SK-N-SH (cell line): ENCODE measurements around the gene ZRANB3. TPM values are rescaled to one million over a fixed set of nuclear protein-coding genes. Genes with fewer than 3 reads are reported as not detected.
"Not testable (repeated sequence)": the region's sequence is repeated elsewhere in the genome, so short reads cannot be mapped to it uniquely, and the experiment has no call there.

ENCODE experiments used
- CTCF ChIA-PET: fragments of 300-600, 350-600 bp; formaldehyde crosslinking; extraction: SDS; loops from one replicate; lab custom pipeline; 2021; lab: Yijun Ruan, JAX
- POLR2A ChIA-PET: fragments of 350-600 bp; sonication (Branson Sonifier 250); formaldehyde crosslinking; extraction: SDS; loops from one replicate; lab custom pipeline; 2020; ENCODE audit warnings: antibody characterized with exemption, inconsistent platforms; lab: Yijun Ruan, JAX
- DNase-seq: peaks from one replicate; pipeline ENCODE4 v3.0.0; 2012
- H2AFZ ChIP-seq: fragments of 200-600 bp; sonication (generic); 2 replicates; pipeline ENCODE4 v1.8.1; 2016; ENCODE audit warnings: antibody characterized with exemption, mild to moderate bottlenecking, low read depth
- H3F3A ChIP-seq: fragments of 200-600 bp; sonication (generic); replicated peaks from 2 replicates; pipeline ENCODE3; 2016; ENCODE audit warnings: antibody characterized with exemption, mild to moderate bottlenecking; ENCODE audit not compliant: insufficient read depth
- H3K27ac ChIP-seq, 2 experiments: fragments of 200-500 bp in 1 of 2; fragments of 200-600 bp in 1 of 2; sonication (Bioruptor generic) in 1 of 2; sonication (generic), shearing (Covaris generic) in 1 of 2; 2 replicates each; pipeline versions ENCODE4 v1.5.1 to v1.6.1; 2014 to 2016; ENCODE audit warnings: low read depth in 2 of 2, inconsistent platforms in 1 of 2, low read length in 1 of 2, mild to moderate bottlenecking in 1 of 2, mixed read lengths in 1 of 2
- H3K27me3 ChIP-seq: fragments of 200-600 bp; sonication (generic), shearing (Covaris generic); 2 replicates; pipeline ENCODE4 v1.6.1; 2016; ENCODE audit warnings: mixed run types; ENCODE audit not compliant: insufficient read depth
- H3K36me3 ChIP-seq, 2 experiments: fragments of 200-500 bp in 1 of 2; fragments of 200-600 bp in 1 of 2; sonication (Bioruptor generic) in 1 of 2; sonication (generic) in 1 of 2; replicated peaks in 1 of 2; 2 replicates each; pipeline versions ENCODE3 to v1.5.1; 2014 to 2016; ENCODE audit warnings: low read length in 1 of 2, mild to moderate bottlenecking in 1 of 2; ENCODE audit not compliant: insufficient read depth in 2 of 2, control insufficient read depth in 1 of 2
- H3K4me1 ChIP-seq, 2 experiments: fragments of 200-500 bp in 1 of 2; fragments of 200-600 bp in 1 of 2; sonication (Bioruptor generic) in 1 of 2; sonication (generic), shearing (Covaris generic) in 1 of 2; 2 replicates each; pipeline versions ENCODE4 v1.5.1 to v1.6.1; 2014 to 2016; ENCODE audit warnings: low read depth in 1 of 2, low read length in 1 of 2, mixed run types in 1 of 2; ENCODE audit not compliant: insufficient read depth in 2 of 2, control insufficient read depth in 1 of 2
- H3K4me2 ChIP-seq: fragments of 200-600 bp; sonication (generic), shearing (Covaris generic); 2 replicates; pipeline ENCODE4 v1.6.1; 2017; ENCODE audit warnings: mixed run types
- H3K4me3 ChIP-seq, 2 experiments: fragments of 200-500 bp in 1 of 2; fragments of 200-600 bp in 1 of 2; sonication (Bioruptor generic) in 1 of 2; sonication (generic), shearing (Covaris generic) in 1 of 2; 2 replicates each; pipeline versions ENCODE4 v1.5.1 to v1.8.1; 2014 to 2016; ENCODE audit warnings: low read depth in 2 of 2, inconsistent platforms in 1 of 2, low read length in 1 of 2, mild to moderate bottlenecking in 1 of 2, mixed read lengths in 1 of 2, moderate library complexity in 1 of 2
- H3K79me2 ChIP-seq: fragments of 200-600 bp; sonication (generic); 2 replicates; pipeline ENCODE4 v1.8.1; 2017; ENCODE audit warnings: mild to moderate bottlenecking; ENCODE audit not compliant: insufficient read depth
- H3K9ac ChIP-seq: fragments of 200-600 bp; sonication (generic); 2 replicates; pipeline ENCODE4 v1.6.1; 2017; ENCODE audit warnings: mixed run types
- H3K9me2 ChIP-seq: fragments of 200-600 bp; sonication (generic); 2 replicates; pipeline ENCODE4 v1.6.1; 2017; ENCODE audit warnings: mixed run types
- H3K9me3 ChIP-seq: fragments of 200-600 bp; sonication (generic); 2 replicates; pipeline ENCODE4 v1.6.1; 2017; ENCODE audit warnings: mixed run types, mild to moderate bottlenecking, moderate library complexity
- H4K20me1 ChIP-seq: fragments of 200-600 bp; sonication (generic); 2 replicates; pipeline ENCODE4 v1.6.1; 2017; ENCODE audit warnings: mild to moderate bottlenecking, mixed run types; ENCODE audit not compliant: insufficient read depth
- CHD2 ChIP-seq: fragments of 150-350 bp; IDR thresholded peaks from 2 replicates; pipeline ENCODE4 v1.6.1; 2018; ENCODE audit warnings: low read length; ENCODE audit not compliant: partially characterized antibody
- EZH2phosphoT487 ChIP-seq: fragments of 200-600 bp; sonication (generic); IDR thresholded peaks from 2 replicates; pipeline ENCODE4 v1.6.1; 2017; ENCODE audit warnings: low read depth, mixed run types, mild to moderate bottlenecking, antibody characterized with exemption, moderate library complexity, borderline replicate concordance
- MEF2A ChIP-seq: IDR thresholded peaks from 2 replicates; pipeline ENCODE4 v1.4.0; 2012; ENCODE audit warnings: low read depth, borderline replicate concordance
- PBX3 ChIP-seq: IDR thresholded peaks from 2 replicates; pipeline ENCODE4; 2012
- RCOR1 ChIP-seq: fragments of 150-350 bp; IDR thresholded peaks from 2 replicates; pipeline ENCODE4 v1.6.1; 2017; ENCODE audit warnings: antibody characterized with exemption, low read length
- REST ChIP-seq: IDR thresholded peaks from 2 replicates; pipeline ENCODE4 v1.6.1; 2012; ENCODE audit warnings: mild to moderate bottlenecking, low read depth, low read length, moderate library complexity
- USF2 ChIP-seq: fragments of 150-350 bp; IDR thresholded peaks from 2 replicates; pipeline ENCODE4 v1.6.1; 2017; ENCODE audit warnings: antibody characterized with exemption, low read length, low read depth, borderline replicate concordance
- YY1 ChIP-seq: IDR thresholded peaks from 2 replicates; pipeline ENCODE4 v1.4.0; 2012; ENCODE audit warnings: low read depth, mild to moderate bottlenecking
- WGBS: methylation state at CpG from one replicate; pipeline ENCODE4 v1.1.6; 2017; ENCODE audit warnings: low lambda C conversion rate; 5-methylcytosine and 5-hydroxymethylcytosine counted together
- polyA plus RNA-seq, 3 experiments: library from polyadenylated mRNA; depleted of rRNA; stranded (reverse); fragments of >200 nt; gene quantifications; 2 replicates each; pipeline ENCODE4 v1.2.3, GENCODE V29; 2012

The ZRANB3 gene
- polyA plus RNA-seq, 1 of the 3 experiments (the other 2 are of a cell fraction), result 4.1 TPM

- TF ChIP-seq REST, result no peak
- TF ChIP-seq EZH2phosphoT487, result no peak
- TF ChIP-seq YY1, result no peak
- TF ChIP-seq CHD2, result no peak
- no peak for TF ChIP-seq MEF2A
- no peak for TF ChIP-seq RCOR1
- TF ChIP-seq USF2, result no peak
- no peak for TF ChIP-seq PBX3
Measured at GRCh38 chr2:135113322-135113721, 417.7 kb downstream of the ZRANB3 start (continued).

GRCh38 chr2:135105513-135106316, 425.3 kb downstream of the ZRANB3 start:
- CTCF ChIA-PET, H3K4me1 ChIP-seq, H2AFZ ChIP-seq, H3K9me2 ChIP-seq, POLR2A ChIA-PET, H3K27ac ChIP-seq, H4K20me1 ChIP-seq, H3K4me3 ChIP-seq, H3K9ac ChIP-seq, H3K9me3 ChIP-seq, H3F3A ChIP-seq, H3K27me3 ChIP-seq, DNase-seq, H3K4me2 ChIP-seq: not testable (repeated sequence)
- H3K36me3 ChIP-seq, result peaks cover 0 to 45% of the 10 kb centered on the region in 2 experiments
- WGBS, result 97% methylated on average over 14 of the region's 56 CpGs
- H3K79me2 ChIP-seq, result peaks cover 15% of the 10 kb centered on the region
